ENCODE data around the gene FBXL15. TPM values are rescaled to one million over a fixed set of nuclear protein-coding genes. Genes with fewer than 3 reads are reported as not detected.

FBXL15 gene
- total and polyA plus RNA-seq, 2 experiments from 2014 or later = 18.5 to 36.1 TPM

DNA sequence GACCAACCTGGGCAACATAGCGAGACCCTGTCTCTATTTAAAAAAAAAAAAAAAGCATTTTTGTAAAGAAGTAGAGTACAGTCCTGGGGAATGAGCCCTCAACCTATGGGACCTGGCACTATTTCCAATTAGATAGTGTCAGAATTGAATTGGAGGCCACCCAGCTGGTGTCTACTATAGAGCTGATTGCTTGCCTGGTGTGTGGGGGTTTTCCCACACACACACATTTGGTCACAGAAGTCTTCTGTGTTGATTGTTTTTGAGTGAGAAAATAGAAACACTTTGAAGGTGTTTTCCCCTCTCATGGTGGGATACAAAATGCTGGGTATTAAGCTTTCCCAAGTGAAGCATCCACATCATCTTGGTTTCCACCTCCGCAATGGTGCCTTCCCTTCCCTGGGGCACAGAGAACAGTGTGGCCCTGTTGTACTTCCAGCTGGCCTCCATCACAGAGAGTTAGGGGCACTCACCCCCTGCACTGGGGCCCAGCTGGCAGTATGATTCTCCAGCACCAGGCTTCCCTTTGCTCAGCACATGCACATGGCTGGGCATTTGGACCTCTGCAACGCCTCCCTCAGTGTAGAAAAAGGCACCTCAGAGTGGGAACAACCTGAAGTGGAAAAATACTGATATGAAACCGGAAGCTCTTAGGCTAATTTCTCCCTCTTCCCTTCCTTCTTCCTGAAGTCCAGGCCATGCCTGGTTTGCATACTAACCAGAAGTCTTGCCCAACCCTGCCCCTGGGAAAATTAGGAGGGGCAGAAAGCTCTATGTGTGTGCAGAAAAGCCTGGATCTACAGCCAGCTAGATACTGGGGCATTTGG lies 35.8 kb upstream of the FBXL15 start (continued):
- TF ChIP-seq, protein P1, sequence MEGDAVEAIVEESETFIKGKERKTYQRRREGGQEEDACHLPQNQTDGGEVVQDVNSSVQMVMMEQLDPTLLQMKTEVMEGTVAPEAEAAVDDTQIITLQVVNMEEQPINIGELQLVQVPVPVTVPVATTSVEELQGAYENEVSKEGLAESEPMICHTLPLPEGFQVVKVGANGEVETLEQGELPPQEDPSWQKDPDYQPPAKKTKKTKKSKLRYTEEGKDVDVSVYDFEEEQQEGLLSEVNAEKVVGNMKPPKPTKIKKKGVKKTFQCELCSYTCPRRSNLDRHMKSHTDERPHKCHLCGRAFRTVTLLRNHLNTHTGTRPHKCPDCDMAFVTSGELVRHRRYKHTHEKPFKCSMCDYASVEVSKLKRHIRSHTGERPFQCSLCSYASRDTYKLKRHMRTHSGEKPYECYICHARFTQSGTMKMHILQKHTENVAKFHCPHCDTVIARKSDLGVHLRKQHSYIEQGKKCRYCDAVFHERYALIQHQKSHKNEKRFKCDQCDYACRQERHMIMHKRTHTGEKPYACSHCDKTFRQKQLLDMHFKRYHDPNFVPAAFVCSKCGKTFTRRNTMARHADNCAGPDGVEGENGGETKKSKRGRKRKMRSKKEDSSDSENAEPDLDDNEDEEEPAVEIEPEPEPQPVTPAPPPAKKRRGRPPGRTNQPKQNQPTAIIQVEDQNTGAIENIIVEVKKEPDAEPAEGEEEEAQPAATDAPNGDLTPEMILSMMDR (conservative IDR thresholded peaks at IDR 0.05; ENCODE audit: low read depth in 2 of 2) = no peak

DNA sequence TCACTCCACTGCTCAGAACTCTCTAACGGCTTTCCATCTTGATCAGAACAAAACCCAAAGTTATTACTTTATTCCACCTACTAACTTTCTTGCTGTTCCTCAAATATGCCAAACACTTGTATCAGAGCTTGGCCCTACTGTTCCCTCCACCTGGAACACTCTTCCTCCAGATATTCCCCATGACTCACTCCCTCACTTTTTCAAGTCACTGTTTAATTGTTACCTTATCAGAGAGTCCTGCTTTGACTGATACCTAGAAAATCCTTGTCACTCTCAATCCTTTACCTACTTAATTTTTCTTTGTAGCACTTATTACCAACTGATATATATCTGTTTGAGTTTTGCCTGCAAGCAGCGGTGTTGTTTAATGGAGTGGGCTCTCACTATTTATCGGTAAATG lies 30.7 kb upstream of the FBXL15 start:
- Histone ChIP-seq H3K4me1 (ENCODE audit: insufficient read depth) (peaks cover 9% of the 10 kb centered on the region), H3K79me2 (replicated peaks; ENCODE audit: insufficient read depth) (no peaks in the 10 kb centered on the region), H3K27me3 (ENCODE audit: insufficient read depth) (peaks cover 28% of the 10 kb centered on the region), H3K27ac (ENCODE audit: low read depth) (no peak overlapping the region), H3K9me2 (ENCODE audit: insufficient read depth) (no peaks in the 10 kb centered on the region), H3K4me2 (no peak overlapping the region), H3K4me3 (no peak overlapping the region), H3F3A (replicated peaks; ENCODE audit: low read depth) (0 out of 2 replicates have a peak, but pooled peaks cover 2% of the 10 kb centered on the region), H2AFZ (no peak overlapping the region), H3K36me3 (ENCODE audit: insufficient read depth) (no peaks in the 10 kb centered on the region), H4K20me1 (replicated peaks; ENCODE audit: insufficient read depth) (no peaks in the 10 kb centered on the region)
- H3K9me3 Mint-ChIP-seq = no peaks in the 10 kb centered on the region
- H3K36me3 Mint-ChIP-seq (ENCODE audit: low read depth) = no peaks in the 10 kb centered on the region
- TF ChIP-seq EZH2phosphoT487 (IDR thresholded peaks at IDR 0.05; ENCODE audit: unreplicated experiment) (no peak), POLR2AphosphoS5 (IDR thresholded peaks at IDR 0.05; ENCODE audit: low read depth) (no peak), CREB1 (CRISPR knock-in tag; IDR thresholded peaks at IDR 0.05; ENCODE audit: low read depth) (no peak), EZH2 (IDR thresholded peaks at IDR 0.05; ENCODE audit: low read depth, unreplicated experiment) (no peak), ZNF114 (CRISPR knock-in tag; IDR thresholded peaks at IDR 0.05) (no peak), NANOG (IDR thresholded peaks at IDR 0.05; ENCODE audit: borderline replicate concordance) (no peak)
- TF ChIP-seq, protein P2, sequence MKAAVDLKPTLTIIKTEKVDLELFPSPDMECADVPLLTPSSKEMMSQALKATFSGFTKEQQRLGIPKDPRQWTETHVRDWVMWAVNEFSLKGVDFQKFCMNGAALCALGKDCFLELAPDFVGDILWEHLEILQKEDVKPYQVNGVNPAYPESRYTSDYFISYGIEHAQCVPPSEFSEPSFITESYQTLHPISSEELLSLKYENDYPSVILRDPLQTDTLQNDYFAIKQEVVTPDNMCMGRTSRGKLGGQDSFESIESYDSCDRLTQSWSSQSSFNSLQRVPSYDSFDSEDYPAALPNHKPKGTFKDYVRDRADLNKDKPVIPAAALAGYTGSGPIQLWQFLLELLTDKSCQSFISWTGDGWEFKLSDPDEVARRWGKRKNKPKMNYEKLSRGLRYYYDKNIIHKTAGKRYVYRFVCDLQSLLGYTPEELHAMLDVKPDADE (IDR thresholded peaks at IDR 0.05) = no peak
- TF ChIP-seq, protein P1 (conservative IDR thresholded peaks at IDR 0.05; ENCODE audit: low read depth in 2 of 2) = no peak
- TF ChIP-seq, protein P3, sequence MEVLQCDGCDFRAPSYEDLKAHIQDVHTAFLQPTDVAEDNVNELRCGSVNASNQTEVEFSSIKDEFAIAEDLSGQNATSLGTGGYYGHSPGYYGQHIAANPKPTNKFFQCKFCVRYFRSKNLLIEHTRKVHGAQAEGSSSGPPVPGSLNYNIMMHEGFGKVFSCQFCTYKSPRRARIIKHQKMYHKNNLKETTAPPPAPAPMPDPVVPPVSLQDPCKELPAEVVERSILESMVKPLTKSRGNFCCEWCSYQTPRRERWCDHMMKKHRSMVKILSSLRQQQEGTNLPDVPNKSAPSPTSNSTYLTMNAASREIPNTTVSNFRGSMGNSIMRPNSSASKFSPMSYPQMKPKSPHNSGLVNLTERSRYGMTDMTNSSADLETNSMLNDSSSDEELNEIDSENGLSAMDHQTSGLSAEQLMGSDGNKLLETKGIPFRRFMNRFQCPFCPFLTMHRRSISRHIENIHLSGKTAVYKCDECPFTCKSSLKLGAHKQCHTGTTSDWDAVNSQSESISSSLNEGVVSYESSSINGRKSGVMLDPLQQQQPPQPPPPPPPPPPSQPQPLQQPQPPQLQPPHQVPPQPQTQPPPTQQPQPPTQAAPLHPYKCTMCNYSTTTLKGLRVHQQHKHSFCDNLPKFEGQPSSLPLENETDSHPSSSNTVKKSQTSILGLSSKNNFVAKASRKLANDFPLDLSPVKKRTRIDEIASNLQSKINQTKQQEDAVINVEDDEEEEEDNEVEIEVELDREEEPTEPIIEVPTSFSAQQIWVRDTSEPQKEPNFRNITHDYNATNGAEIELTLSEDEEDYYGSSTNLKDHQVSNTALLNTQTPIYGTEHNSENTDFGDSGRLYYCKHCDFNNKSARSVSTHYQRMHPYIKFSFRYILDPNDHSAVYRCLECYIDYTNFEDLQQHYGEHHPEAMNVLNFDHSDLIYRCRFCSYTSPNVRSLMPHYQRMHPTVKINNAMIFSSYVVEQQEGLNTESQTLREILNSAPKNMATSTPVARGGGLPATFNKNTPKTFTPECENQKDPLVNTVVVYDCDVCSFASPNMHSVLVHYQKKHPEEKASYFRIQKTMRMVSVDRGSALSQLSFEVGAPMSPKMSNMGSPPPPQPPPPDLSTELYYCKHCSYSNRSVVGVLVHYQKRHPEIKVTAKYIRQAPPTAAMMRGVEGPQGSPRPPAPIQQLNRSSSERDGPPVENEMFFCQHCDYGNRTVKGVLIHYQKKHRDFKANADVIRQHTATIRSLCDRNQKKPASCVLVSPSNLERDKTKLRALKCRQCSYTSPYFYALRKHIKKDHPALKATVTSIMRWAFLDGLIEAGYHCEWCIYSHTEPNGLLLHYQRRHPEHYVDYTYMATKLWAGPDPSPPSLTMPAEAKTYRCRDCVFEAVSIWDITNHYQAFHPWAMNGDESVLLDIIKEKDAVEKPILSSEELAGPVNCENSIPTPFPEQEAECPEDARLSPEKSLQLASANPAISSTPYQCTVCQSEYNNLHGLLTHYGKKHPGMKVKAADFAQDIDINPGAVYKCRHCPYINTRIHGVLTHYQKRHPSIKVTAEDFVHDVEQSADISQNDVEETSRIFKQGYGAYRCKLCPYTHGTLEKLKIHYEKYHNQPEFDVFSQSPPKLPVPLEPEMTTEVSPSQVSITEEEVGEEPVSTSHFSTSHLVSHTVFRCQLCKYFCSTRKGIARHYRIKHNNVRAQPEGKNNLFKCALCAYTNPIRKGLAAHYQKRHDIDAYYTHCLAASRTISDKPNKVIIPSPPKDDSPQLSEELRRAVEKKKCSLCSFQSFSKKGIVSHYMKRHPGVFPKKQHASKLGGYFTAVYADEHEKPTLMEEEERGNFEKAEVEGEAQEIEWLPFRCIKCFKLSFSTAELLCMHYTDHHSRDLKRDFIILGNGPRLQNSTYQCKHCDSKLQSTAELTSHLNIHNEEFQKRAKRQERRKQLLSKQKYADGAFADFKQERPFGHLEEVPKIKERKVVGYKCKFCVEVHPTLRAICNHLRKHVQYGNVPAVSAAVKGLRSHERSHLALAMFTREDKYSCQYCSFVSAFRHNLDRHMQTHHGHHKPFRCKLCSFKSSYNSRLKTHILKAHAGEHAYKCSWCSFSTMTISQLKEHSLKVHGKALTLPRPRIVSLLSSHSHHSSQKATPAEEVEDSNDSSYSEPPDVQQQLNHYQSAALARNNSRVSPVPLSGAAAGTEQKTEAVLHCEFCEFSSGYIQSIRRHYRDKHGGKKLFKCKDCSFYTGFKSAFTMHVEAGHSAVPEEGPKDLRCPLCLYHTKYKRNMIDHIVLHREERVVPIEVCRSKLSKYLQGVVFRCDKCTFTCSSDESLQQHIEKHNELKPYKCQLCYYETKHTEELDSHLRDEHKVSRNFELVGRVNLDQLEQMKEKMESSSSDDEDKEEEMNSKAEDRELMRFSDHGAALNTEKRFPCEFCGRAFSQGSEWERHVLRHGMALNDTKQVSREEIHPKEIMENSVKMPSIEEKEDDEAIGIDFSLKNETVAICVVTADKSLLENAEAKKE (CRISPR knock-in tag; IDR thresholded peaks at IDR 0.05) = no peak
- peaks cover 31% of the 10 kb centered on the region for H3K27me3 Mint-ChIP-seq (ENCODE audit: insufficient read depth, low read depth, poor library complexity)
- H3K4me3 Mint-ChIP-seq = no peak overlapping the region; the same call in 2 of the 3 replicates
- peaks cover 9% of the 10 kb centered on the region for H3K4me1 Mint-ChIP-seq
- H3K27ac Mint-ChIP-seq = no peak overlapping the region
- ATAC-seq (no peak), DNase-seq (ENCODE audit: low spot score) (no peak)
